Measurements from ENCODE around the gene PKP4.

The PKP4 gene

GRCh38 chr2:158603986-158604385 is 147.2 kb downstream of the PKP4 start:
- DNase-seq = no peak

DNA sequence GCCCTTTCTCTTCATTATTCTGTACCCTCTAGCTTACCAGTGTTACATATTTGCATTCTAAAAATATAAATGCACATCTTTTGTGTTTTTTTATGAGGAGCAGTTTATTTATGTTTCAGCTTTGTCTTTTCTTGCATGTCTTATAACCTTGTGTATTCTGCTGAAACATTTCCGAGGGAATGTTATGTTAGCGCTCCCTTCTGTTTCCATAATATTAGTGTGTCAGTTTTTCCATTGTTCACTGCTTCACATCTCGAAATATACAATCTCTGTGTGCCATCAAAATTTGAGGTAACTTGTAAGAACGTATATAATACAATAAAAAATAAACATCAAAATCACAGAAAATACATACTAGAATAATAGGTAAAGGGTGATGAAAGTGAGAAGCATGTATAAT is 153.3 kb downstream of the PKP4 start:
- DNase-seq = no peak

- no peak for DNase-seq
Measured at GRCh38 chr2:158616480-158617000, 159.8 kb downstream of the PKP4 start.

DNA sequence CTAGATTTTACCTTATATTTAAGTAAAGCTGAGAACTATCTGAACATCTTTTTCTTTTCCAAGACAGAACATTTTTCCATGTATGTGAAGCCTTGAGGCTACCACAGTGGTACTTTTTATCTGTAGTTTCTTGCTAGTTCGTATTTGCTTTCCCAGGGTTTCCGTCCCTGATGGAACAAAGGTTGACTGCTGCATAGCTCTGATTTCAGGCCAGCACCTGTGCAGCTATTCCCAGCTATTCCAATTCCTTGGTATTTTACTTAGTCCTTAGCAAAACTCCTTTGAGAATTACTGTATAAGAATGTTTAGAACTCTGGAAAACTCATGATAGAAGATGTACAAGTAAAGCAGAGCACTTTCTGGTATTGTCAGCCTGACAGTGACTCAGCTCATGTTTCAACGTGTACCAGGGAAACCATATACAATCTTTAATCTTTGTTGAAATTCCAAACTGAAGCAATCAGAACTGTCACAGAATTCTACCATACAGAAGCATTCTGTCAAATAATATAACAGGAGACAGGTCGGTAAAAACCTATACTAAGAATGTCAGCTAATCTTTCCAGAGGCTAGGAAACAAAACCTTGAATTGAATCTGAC is 162.2 kb downstream of the PKP4 start:
- DNase-seq = no peak

GRCh38 chr2:158619496-158619895 is 162.7 kb downstream of the PKP4 start:
- no peak for DNase-seq

DNA sequence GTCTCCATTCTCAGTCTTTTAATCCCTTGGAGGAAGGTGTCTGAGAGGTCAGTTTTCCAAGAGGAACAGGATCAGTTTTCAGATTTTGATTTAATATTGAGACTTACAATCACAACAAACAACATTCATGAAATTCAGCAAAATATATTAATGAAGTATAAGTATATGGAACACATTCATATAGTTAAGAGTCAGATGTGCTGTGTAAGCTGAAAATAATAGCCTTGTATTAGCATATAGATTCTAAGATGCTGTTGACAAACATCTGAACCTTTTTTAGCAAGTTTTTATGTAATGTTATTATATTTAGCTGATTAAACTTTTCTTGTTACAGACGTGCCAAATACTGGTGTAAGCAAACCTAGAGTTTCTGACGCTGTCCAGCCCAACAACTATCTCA is 163.9 kb downstream of the PKP4 start:
- no peak for DNase-seq

DNA sequence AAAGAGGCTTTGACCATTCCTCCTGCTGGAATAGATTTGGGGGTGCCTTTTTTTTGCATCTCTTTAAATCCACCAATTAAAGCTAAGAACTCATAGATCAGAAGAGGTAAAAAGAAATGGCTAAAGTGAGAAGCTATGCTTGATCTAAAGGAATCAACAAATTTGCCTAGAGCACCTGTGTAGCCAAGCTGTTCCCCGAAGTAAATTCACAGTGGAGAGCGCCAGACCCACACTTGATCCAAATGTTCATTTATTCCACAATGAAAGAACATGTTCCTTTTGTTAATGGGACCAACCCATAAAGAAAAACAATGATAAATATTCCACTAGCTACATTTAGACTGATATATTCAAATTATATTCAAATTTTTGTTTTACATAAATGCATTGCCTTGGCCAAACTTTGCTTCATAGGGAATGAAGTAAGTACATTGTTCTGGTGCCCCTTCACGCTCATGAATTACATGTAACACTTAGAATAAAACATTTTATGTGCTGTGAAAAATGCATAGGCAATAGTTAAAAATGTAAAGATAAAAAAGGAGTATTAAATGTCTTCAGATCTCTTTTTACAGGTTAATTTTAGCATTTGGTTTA is 167.4 kb downstream of the PKP4 start:
- DNase-seq = no peak

GRCh38 chr2:158624961-158625360 is 168.2 kb downstream of the PKP4 start:
- no peak for DNase-seq

DNA sequence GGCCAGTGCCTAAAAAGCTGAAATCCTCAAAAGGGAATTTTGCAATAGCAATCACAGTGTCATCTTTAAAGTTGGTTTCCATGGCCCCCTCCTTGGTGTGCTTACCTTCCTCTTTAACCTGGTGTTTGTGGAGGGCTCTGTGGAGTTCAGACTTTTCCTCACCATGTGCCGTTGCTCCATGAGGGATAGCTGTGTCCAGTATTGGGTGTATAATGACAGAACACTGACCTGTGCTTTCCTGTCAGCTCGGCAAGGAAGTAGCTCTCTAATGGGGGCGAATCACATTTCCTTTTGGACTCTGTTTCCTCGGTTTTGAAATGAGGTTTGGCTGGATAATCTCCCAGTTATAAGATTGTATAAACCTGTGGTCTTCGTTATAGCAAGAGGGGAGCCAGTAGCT is 172.4 kb downstream of the PKP4 start:
- DNase-seq = no peak

GRCh38 chr2:158633261-158633660 is 176.5 kb downstream of the PKP4 start:
- no peak for DNase-seq

DNA sequence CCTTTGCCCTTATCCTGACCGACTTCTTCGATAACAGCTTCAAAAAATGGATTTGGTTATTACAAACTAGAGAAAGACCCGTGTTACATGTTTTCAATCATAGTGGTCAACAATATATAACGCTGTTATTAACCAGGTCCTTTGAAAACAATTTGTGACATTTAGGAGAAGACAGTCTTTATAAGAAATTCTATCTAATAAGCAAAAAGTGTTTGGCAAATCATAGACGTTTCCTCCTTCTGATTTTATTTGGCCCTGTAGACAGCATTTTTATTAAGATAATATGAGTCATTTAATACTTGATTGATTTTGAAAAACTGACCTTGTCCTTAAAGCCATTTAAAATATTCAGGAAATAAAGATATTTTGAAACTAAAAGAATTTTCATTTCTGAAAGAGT is 177.9 kb downstream of the PKP4 start:
- DNase-seq = no peak

DNA sequence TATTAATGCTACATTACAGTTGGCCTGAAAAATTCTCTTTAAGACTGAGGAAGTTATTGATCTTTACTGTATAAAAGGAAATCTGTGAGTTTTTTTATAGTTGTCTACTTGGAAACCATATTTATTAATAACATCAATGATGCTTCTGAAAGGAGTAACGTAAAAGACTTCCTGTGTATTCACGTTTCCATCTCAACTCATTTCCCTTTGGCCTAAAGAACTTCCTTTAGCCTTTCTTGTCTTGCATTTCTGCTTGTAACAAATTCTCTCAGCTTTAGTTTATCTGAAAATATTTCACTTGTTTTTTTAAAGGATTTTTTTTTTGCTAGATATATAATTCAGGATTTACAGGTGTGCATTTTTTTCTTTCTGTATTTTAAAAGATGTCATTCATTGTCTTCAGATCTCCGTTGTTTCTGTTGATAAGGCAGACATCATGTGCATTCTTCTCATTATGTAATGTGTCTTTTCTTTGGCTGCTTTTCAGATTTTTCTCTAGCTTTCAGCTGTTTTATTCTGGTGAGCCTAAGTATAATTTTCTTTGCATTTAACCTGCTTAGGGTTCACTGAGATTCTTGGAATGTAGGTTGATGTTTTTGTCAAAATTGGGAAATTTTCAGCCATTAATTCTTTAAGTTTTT is 179.3 kb downstream of the PKP4 start:
- DNase-seq = no peak

GRCh38 chr2:158637357-158637756 is 180.6 kb downstream of the PKP4 start:
- no peak for DNase-seq

- no peak for DNase-seq
Measured at GRCh38 chr2:158644139-158644538, 187.4 kb downstream of the PKP4 start.

GRCh38 chr2:158645299-158645698 is 188.5 kb downstream of the PKP4 start:
- no peak for DNase-seq

- no peak for DNase-seq
Measured at GRCh38 chr2:158647436-158648231, 190.9 kb downstream of the PKP4 start.

DNA sequence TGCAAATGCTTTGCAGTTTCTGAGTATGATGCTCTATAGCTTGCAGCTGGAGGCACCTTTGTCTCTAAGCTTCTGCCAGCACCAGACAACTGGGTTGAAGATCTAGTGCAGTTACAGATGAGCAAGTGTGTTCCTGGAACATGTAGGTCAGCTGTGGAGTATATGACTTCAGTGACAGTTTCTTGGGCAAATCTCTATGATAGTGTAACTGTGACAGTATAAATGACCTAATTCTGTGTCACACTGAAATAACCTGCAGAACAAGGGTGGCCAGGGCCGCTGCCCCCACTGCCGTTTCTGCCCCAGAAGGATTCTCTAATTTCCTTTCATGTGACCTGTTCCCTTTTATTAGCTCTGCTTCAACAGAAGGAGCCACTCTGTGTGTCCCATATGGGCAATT is 193.1 kb downstream of the PKP4 start:
- DNase-seq = no peak

GRCh38 chr2:158650646-158651357 is 194.1 kb downstream of the PKP4 start:
- no peak for DNase-seq

DNA sequence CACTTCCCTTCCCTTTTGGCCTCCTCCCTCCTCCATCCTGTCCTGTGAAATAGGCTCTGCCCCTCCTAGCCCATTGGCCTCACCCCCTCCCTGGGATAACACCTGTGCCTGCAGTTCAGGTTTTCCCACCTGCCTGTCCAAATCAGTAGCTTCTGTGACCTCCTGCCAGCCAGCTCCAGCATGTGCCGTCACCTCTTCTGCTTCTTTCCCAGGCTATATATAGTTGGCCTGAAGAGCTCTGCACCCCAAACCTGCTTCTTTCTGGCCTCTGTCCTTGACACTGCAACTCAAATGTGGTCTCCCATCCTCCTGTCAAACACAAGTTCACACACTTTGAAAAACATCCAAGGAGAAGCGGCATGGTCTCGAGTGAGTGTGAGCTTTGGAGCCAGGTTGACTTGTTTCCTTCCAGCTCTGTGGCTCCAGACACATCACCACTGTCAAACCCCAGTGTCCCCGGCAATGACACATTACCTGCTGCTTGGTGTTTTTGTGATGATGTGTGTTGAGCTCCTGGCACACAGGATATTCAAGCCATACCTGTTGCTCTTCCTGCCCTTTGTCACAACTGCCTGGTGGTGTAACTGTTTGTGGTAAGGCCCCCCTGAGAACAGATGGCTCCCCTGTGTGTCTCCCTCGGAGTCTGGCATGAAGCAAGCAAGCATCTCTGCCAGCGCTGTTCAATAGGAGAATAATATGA is 194.8 kb downstream of the PKP4 start:
- DNase-seq = no peak

GRCh38 chr2:158655628-158656027 is 198.9 kb downstream of the PKP4 start:
- no peak for DNase-seq

DNA sequence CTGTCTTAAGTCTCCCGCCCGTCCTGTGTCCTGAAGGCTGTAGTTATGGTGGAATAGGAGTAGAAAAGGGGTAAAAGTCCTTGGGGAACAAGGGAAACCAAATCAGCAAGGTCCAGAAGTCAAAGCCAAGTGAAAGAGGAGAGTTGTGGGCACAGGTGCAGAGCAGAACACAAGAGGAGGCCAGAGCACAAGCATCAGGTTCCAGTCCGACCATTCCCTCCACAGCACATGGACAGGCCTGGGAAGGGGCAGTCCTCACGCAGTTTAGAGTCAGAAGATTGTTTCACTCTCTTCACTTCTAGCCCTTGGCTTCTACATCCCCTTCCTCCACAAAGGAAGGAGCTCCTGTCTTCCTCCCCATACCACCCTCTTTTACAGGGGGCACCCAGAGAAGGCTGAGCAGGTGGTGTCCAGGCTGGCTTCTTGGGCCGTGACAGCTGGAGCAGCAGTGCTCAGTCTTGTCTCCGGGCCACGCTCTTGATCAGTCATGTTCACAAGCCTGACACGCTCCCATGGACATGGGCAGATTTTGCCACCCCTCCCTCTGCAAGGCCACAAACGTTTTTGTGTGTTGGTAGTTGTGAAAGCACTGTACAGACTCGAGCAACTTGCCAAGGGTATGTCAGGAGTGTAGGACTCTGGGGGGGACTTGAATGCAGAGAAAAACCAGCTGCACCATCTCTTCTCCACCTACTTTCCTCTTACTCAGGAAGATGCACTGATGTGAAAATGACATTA is 199.9 kb downstream of the PKP4 start:
- DNase-seq = no peak

DNA sequence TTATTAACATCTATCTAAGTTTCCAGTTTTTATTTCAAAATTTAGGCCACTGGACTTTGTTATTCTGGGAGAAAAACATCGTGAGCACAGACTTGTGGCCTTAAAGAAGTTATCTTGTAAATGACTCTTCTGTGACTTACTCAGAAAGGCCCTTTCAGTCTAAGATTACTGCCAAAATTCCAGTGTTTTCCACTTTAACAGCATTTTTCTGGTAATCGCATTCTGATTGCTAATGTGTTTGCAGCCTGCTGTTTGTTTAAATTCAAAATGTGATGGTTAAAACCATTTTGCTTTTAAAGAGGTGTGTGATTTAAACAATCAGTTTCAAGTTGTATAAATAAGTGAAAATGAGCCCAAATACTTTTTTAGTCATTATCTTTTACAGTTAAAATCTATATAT is 201.6 kb downstream of the PKP4 start:
- DNase-seq = no peak
